Tibial nerve (tissue), 4 donors: ENCODE results near the gene DYRK1A.

Experiments
- EP300 ChIP-seq, 2 donors: sonication (generic); formaldehyde crosslinking; IDR thresholded peaks; one replicate each; pipeline ENCODE4 v1.6.1; 2017; ENCODE audit warnings: antibody characterized with exemption in 2 of 2, mild to moderate bottlenecking in 1 of 2
- POLR2A ChIP-seq, 2 donors: fragments of 450-650 bp; IDR thresholded peaks; one replicate each; pipeline ENCODE4 v1.6.1; 2017; ENCODE audit warnings: antibody characterized with exemption in 2 of 2, mild to moderate bottlenecking in 2 of 2, moderate library complexity in 2 of 2
- TF ChIP-seq, protein P1 (sequence below), 5 experiments: fragments of 200-600 bp in 3 of 5; fragments of 450-650 bp in 2 of 5; sonication (generic) in 3 of 5; IDR thresholded peaks; one replicate each; pipeline ENCODE4 v1.5.1; 2016 to 2019; ENCODE audit warnings: antibody characterized with exemption in 5 of 5, mild to moderate bottlenecking in 3 of 5, moderate library complexity in 2 of 5

DNA sequence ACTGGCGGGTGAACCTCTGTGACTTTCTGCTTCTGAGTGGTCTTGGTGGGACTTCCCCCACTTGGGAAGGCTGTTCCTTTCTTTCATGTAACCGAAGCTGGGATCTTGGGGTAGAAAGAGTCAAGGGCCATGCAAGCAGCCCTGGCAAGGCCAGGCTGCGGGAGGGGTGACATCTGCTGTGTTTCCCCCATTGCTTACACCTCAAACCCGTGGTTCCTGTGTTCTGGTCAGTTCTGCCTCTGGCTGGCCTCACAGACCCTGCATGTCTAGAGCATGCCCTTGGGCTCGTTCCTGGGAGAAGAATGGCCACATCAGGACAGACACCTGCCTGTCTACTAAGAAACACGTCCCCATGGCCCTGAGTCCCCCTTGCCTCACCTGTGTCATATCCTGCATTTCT is 207.7 kb downstream of the DYRK1A start:
- TF ChIP-seq EP300 (IDR thresholded peaks at IDR 0.05), result no peak
- TF ChIP-seq, protein P1, sequence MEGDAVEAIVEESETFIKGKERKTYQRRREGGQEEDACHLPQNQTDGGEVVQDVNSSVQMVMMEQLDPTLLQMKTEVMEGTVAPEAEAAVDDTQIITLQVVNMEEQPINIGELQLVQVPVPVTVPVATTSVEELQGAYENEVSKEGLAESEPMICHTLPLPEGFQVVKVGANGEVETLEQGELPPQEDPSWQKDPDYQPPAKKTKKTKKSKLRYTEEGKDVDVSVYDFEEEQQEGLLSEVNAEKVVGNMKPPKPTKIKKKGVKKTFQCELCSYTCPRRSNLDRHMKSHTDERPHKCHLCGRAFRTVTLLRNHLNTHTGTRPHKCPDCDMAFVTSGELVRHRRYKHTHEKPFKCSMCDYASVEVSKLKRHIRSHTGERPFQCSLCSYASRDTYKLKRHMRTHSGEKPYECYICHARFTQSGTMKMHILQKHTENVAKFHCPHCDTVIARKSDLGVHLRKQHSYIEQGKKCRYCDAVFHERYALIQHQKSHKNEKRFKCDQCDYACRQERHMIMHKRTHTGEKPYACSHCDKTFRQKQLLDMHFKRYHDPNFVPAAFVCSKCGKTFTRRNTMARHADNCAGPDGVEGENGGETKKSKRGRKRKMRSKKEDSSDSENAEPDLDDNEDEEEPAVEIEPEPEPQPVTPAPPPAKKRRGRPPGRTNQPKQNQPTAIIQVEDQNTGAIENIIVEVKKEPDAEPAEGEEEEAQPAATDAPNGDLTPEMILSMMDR (IDR thresholded peaks at IDR 0.05), result no peak
- no peak for TF ChIP-seq POLR2A (IDR thresholded peaks at IDR 0.05)
